ENCODE results near the gene HOOK2. TPM values are rescaled to one million over a fixed set of nuclear protein-coding genes. Genes with fewer than 3 reads are reported as not detected.

Gene HOOK2
- total and polyA plus RNA-seq, 2 experiments from 2014 or later: 56.9 to 86.4 TPM

DNA sequence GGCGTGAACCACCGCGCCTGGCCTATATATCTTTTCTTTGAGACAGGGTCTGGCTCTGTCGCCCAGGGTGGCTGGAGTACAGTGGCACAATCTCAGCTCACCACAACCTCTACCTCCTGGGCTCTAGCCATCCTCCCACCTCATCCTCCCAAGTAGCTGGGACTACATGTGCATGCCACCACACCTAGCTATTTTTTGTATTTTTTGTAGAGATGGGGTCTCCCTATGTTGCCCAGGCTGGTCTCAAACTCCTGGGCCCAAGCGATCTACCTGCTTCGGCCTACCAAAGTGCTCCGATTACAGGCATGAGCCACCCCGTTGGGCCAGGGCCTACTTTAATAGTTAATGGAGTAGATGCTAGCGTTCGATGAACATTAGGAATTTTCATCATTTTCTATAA, 55.1 kb downstream of the HOOK2 start (continued):
- TF ChIP-seq, protein P1, sequence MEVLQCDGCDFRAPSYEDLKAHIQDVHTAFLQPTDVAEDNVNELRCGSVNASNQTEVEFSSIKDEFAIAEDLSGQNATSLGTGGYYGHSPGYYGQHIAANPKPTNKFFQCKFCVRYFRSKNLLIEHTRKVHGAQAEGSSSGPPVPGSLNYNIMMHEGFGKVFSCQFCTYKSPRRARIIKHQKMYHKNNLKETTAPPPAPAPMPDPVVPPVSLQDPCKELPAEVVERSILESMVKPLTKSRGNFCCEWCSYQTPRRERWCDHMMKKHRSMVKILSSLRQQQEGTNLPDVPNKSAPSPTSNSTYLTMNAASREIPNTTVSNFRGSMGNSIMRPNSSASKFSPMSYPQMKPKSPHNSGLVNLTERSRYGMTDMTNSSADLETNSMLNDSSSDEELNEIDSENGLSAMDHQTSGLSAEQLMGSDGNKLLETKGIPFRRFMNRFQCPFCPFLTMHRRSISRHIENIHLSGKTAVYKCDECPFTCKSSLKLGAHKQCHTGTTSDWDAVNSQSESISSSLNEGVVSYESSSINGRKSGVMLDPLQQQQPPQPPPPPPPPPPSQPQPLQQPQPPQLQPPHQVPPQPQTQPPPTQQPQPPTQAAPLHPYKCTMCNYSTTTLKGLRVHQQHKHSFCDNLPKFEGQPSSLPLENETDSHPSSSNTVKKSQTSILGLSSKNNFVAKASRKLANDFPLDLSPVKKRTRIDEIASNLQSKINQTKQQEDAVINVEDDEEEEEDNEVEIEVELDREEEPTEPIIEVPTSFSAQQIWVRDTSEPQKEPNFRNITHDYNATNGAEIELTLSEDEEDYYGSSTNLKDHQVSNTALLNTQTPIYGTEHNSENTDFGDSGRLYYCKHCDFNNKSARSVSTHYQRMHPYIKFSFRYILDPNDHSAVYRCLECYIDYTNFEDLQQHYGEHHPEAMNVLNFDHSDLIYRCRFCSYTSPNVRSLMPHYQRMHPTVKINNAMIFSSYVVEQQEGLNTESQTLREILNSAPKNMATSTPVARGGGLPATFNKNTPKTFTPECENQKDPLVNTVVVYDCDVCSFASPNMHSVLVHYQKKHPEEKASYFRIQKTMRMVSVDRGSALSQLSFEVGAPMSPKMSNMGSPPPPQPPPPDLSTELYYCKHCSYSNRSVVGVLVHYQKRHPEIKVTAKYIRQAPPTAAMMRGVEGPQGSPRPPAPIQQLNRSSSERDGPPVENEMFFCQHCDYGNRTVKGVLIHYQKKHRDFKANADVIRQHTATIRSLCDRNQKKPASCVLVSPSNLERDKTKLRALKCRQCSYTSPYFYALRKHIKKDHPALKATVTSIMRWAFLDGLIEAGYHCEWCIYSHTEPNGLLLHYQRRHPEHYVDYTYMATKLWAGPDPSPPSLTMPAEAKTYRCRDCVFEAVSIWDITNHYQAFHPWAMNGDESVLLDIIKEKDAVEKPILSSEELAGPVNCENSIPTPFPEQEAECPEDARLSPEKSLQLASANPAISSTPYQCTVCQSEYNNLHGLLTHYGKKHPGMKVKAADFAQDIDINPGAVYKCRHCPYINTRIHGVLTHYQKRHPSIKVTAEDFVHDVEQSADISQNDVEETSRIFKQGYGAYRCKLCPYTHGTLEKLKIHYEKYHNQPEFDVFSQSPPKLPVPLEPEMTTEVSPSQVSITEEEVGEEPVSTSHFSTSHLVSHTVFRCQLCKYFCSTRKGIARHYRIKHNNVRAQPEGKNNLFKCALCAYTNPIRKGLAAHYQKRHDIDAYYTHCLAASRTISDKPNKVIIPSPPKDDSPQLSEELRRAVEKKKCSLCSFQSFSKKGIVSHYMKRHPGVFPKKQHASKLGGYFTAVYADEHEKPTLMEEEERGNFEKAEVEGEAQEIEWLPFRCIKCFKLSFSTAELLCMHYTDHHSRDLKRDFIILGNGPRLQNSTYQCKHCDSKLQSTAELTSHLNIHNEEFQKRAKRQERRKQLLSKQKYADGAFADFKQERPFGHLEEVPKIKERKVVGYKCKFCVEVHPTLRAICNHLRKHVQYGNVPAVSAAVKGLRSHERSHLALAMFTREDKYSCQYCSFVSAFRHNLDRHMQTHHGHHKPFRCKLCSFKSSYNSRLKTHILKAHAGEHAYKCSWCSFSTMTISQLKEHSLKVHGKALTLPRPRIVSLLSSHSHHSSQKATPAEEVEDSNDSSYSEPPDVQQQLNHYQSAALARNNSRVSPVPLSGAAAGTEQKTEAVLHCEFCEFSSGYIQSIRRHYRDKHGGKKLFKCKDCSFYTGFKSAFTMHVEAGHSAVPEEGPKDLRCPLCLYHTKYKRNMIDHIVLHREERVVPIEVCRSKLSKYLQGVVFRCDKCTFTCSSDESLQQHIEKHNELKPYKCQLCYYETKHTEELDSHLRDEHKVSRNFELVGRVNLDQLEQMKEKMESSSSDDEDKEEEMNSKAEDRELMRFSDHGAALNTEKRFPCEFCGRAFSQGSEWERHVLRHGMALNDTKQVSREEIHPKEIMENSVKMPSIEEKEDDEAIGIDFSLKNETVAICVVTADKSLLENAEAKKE (CRISPR knock-in tag; IDR thresholded peaks at IDR 0.05): no peak

DNA sequence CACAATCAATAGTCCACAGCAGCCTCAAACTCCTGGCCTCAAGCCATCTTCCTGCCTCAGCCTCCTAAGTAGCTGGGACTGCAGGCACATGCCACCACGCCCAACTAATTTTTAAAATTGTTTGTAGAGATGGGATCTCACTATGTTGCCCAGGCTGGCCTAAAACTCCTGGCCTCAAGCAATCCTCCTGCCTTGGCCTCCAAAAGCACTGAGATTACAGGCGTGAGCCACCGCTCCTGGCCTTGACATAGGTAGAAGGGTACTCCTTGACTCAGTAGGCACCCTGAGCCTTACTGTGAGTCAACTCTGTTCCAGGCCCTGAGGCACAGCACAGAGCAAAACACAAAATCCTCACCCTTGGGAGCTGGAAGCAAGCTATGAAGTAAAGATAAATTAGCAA, 59.4 kb downstream of the HOOK2 start:
- Mint-ChIP-seq H3K9me3 (peaks cover 4% of the 10 kb centered on the region; the same call in 1 of the 3 replicates), H3K4me1 (peaks cover 5% of the 10 kb centered on the region; the same call in 2 of the 3 replicates), H3K27ac (no peak overlapping the region), H3K4me3 (no peak overlapping the region), H3K36me3 (ENCODE audit: low read depth) (peaks cover 81% of the 10 kb centered on the region), H3K27me3 (ENCODE audit: insufficient read depth, low read depth, poor library complexity) (peaks cover 5% of the 10 kb centered on the region)
- no peak overlapping the region for H3K27ac ChIP-seq (ENCODE audit: low read depth)
- ATAC-seq (no peak), DNase-seq (ENCODE audit: low spot score) (no peak)
- no peaks in the 10 kb centered on the region for H3K9me2 ChIP-seq (ENCODE audit: insufficient read depth)
- peaks cover 9% of the 10 kb centered on the region; the same call in 1 of the 2 replicates for H3K4me1 ChIP-seq (ENCODE audit: insufficient read depth)
- no peak overlapping the region for H3K4me3 ChIP-seq
- no peak overlapping the region for H2AFZ ChIP-seq
- H3K36me3 ChIP-seq (ENCODE audit: insufficient read depth): peaks cover 41% of the 10 kb centered on the region
- peaks cover 53% of the 10 kb centered on the region for H3K79me2 ChIP-seq (replicated peaks; ENCODE audit: insufficient read depth)
- no peak overlapping the region for H3K4me2 ChIP-seq
- H3F3A ChIP-seq (replicated peaks; ENCODE audit: low read depth): peaks cover 53% of the 10 kb centered on the region
- H3K27me3 ChIP-seq (ENCODE audit: insufficient read depth): no peaks in the 10 kb centered on the region
- H4K20me1 ChIP-seq (replicated peaks; ENCODE audit: insufficient read depth): peaks cover 49% of the 10 kb centered on the region
- TF ChIP-seq, protein P1 (CRISPR knock-in tag; IDR thresholded peaks at IDR 0.05): no peak
- TF ChIP-seq NANOG (IDR thresholded peaks at IDR 0.05; ENCODE audit: borderline replicate concordance) (no peak), REST (IDR thresholded peaks at IDR 0.05; ENCODE audit: unreplicated experiment) (no peak), CREB1 (CRISPR knock-in tag; IDR thresholded peaks at IDR 0.05; ENCODE audit: low read depth) (no peak), JUNB (IDR thresholded peaks at IDR 0.05; ENCODE audit: unreplicated experiment) (no peak), EZH2phosphoT487 (IDR thresholded peaks at IDR 0.05; ENCODE audit: unreplicated experiment) (no peak)
